ENCODE measurements around the gene FCAMR. TPM values are rescaled to one million over a fixed set of nuclear protein-coding genes. Genes with fewer than 3 reads are reported as not detected.

The FCAMR gene
- total RNA-seq, 1 experiment from 2014 or later: not detected

DNA sequence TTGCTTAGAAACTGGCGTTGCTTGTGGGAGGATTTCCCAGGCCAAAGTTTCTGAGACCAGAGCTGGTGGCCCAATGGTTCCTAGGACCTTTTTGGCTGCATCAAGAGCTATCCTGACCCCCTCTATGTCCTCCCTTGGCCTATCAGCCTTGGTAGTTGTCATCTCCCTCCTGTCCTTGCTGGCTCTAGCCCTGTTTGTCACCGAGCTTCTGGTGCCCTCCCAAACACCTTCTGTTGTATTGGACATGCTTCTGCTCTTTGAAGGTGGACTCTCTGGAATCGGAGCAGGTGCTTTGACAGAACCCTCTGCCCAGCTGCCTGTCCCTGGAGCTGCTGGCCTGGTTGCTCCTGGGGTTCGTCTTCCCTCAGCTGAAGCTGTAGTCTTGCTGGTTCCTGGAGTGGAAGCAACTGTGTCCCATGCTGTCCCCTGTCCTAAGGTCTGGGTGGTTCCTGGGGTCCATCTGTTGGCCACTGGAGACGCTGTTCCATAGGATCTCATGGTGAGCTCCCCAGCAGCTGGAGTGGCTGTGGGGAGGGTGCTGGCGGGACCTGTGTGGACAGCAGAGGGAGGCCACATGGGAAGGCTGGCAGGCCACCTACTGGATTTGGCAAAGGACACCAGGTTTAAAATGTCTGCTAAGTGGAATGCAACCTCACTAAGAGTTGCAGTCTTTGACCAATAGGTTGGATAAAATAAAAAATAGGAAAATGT lies 9.4 kb downstream of the FCAMR start:
- no peak for DNase-seq (ENCODE audit: low read depth)

GRCh38 chr1:206958144-206958543 lies 12.1 kb downstream of the FCAMR start:
- DNase-seq (ENCODE audit: low read depth): no peak

GRCh38 chr1:206957639-206958038 lies 12.6 kb downstream of the FCAMR start:
- DNase-seq (ENCODE audit: low read depth): no peak

DNA sequence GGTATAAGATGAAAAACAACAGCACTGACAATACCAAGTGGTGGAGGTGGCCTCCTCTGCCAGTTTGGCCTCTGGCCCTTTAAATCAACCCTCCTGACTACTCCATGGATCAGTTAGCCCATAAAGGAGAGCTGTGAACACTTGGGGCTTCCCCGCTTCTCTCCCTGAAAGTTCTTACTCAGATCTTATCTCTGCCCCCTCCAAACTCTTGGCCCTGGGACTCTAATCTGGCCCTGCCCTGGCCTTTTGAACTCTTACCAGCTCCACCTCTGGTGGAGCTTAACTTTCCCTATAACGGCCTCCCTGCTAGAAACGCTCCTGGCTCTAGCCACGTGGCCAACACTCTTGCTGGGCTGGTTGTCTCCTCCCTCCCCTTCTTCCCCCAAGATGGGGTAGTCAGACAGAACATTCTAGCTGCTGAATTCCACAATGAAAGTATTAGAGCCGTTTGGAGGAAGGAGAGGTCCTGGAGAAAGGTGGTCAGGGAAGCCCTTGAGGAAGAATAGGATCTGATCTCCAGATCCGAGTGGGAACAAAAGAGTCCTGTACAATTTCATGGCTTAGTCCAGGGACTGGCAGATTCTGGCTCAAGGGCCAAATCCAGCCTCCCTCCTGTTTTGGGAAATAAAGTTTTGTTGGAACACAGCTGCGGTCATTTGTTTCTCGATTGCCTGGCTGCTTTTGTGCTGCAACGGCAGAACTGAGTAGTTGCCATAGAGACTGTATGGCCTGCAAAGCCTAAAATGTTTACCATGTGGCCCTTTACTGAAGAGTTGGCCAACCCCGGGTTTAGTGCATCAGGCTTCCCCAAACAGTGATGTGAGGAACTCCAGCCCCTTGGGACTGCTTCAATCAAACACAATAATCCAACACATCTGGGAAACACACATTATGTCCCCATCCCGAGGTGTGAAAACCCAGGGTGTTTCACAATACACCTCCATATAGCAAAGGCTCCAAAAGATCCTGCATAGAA lies 14.5 kb downstream of the FCAMR start:
- no peak for DNase-seq (ENCODE audit: low read depth)

DNA sequence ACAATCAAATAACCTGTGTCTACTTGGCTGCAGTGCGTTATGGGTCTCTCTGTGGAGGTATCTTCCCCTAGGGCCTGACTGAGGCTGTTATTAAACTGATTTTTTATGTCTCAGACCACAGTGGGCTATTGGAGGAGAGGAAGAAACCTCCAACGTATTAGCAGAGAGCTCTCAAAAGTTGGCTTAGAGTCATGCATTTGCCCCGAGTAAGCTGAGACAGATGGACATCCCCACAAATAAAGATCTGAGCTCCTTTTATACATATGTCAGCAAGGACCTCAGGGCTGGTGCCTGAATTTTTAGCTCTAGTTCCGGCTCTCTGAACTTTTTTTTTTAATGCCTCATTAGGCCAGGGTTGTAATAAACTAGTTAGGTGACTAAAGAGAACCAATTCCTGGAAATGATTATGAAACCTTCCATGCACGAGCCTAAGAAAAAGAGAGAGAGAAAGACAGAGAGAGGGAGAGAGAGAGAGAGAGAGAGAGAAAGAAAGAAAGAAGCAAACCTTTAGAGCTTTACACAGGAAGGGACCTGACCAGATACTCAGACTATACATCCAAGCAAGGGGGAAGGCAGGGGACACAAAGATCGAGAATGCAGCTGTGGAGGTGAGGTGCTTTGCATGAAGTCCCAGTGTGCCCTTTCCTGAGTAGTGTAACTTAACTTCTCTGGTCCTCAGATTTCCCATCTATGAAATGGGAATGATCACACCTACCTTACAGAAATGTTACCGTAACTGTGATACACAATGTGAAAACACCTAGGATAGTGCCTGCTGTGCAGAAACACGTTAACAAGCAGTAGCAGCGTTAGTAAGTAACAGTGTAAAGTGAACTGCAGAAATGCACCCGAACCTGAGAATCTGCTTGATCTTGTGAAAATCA lies 15.6 kb downstream of the FCAMR start:
- DNase-seq (ENCODE audit: low read depth): no peak

GRCh38 chr1:206953626-206954025 lies 16.6 kb downstream of the FCAMR start:
- no peak for DNase-seq (ENCODE audit: low read depth)

DNA sequence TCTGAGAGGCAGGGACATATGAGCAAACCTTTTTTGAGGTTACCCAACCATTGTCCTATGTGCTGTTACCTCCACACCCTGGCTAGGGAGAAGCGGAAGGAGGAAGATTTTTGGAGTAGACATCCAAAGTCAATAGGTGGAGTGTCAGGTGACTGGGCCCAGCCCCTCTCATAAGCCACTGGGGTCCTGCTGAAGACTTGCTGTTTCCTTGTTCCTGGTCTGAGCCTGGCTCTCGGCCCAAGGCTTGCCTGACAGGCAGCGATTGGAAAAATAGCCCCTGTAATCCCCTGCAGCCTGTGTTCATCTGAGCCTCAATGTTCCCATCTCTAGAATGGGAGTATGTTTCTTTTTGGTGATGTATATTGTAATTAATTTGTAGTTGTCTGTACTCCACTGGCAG lies 17.1 kb downstream of the FCAMR start:
- DNase-seq (ENCODE audit: low read depth): no peak

DNA sequence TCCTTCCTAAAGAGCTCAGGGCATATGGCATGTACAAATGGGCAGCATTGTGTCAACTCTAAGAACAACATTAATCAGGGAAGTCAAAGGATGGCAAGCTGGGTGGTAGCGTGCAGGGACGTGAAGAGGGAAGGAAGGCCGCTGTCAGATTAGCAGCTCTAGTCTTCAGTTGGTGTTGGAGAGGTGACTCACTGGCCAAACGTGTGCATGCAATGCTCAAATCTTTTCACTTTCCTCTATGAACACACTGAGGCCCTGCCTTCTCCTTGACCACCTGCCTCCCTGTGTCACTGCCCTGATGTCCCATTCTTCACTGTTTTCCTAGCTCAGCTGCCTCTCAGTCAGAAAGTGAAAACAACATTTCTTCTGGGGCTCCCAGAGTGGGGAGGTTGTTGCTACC lies 18.1 kb downstream of the FCAMR start:
- DNase-seq (ENCODE audit: low read depth): no peak

- DNase-seq (ENCODE audit: low read depth): no peak
Measured at GRCh38 chr1:206951318-206952100, 18.8 kb downstream of the FCAMR start.

- no peak for DNase-seq (ENCODE audit: low read depth)
Measured at GRCh38 chr1:206949641-206950040, 20.6 kb downstream of the FCAMR start.

DNA sequence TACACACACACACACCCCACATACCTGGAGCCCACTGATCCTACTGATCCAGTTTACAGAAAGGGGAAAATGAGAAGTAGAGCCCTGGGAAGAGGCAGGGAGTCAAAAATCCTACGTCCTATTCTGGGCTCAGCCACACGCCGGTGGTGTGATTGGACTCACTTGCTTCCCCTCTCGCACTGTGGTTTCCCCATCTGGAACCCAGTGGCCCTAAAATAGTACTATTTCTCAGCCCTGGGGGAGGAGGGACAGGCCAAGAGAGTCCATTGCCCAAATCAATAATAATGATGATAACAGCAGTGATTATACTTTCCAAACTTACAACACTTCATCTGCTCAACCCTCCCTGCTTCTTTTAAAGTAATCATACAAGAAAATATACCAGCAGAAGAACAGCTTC lies 21.1 kb downstream of the FCAMR start:
- no peak for DNase-seq (ENCODE audit: low read depth)

- DNase-seq (ENCODE audit: low read depth): no peak
Measured at GRCh38 chr1:206947255-206947654, 23.0 kb downstream of the FCAMR start.

DNA sequence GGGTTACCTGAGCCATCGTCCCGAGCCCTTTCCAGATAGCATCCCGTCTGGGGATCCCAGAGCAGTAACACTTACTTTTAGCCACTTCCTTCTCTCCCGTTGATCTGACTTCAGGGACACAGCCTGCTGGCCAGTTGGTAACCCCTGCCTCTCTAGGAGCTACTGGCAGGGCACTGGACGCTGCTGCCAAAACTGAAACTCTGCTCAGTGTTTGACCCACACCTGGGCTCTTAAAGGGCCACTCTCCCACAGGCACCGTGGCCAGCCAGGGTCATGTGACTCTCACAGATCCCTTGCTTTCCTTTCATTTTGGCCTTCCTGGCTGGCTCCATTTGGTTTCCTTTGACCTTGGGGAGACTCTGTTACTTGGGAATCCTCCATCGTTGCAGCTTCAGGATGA lies 24.0 kb downstream of the FCAMR start, which contains the start of gene PIGR:
Gene PIGR, minus strand, starts transcription at position 206 of the 400 bp plus-strand sequence. CDS start 5,935 bp downstream, outside the sequence.
- DNase-seq (ENCODE audit: low read depth): no peak

DNA sequence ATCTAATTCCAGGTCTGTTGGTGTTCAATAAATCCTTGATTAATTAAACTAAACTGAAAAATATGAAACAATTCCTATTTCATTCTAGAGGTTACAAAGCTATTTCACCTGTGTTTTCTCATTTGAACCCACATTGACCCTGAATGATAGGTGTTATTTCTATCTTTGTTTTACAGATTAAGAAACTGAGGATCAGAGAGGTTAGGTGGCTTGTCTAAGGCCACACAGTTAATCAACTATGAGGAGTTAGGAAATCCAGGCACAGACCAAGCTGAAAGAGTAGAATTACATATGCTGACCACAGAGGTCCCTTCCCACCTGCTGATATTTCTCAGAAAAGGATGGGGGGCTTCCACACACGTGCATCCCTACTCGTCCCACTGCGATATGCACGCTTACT lies 24.5 kb downstream of the FCAMR start:
- no peak for DNase-seq (ENCODE audit: low read depth)

GRCh38 chr1:206944703-206945102 lies 25.6 kb downstream of the FCAMR start:
- DNase-seq (ENCODE audit: low read depth): no peak

GRCh38 chr1:206941766-206942418 lies 28.4 kb downstream of the FCAMR start:
- DNase-seq (ENCODE audit: low read depth): no peak

DNA sequence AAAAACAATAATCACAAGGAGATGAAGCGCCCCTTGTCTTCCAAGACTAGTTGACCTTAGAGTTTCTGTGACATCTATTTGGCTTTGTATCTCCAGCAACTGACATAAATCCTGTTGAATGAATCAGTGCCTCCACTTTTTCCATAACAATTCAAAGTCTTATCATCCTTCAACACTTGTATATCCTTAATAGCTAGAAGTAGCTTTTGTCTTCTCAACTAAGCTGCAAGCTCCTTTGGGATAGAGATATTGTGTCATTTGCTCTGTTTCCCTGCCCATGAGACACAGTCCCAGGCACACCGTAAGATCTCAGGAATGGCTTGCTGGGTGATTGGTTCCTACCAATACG lies 29.7 kb downstream of the FCAMR start:
- DNase-seq (ENCODE audit: low read depth): no peak

DNA sequence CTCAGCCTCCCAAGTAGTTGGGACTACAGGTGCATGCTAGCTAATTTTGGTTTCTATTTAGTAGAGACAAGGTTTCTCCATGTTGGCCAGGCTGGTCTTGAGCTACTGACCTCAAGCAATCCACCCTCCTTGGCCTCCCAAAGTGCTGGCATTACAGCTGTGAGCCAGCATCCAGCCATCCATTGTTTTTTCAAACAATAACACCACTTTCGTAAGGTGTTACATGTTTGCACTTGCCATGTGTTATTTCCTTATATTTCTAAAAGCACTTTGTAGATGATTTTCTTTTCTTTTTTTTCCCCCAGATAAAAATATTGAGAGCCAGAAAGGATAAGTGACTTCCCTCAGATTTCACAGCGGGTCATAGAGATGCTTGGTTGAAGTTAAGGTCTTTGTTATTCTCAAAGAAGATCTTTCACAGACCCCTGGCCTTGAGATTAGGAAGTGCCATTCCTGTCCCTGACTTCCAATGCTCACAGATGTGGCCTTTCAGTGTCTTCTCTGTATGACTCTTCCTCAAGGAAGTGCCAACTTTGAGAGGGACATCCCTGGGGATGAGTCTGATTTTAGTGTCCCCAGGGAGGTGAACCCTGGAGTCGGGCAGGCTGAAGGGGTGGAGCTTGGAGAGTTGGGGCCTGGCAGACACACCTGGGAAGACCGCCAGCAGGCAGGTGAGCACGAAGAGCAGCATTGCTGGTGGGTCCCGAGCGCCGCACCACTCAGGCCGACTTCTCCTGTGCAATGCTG lies 30.2 kb downstream of the FCAMR start:
- DNase-seq (ENCODE audit: low read depth): no peak

DNA sequence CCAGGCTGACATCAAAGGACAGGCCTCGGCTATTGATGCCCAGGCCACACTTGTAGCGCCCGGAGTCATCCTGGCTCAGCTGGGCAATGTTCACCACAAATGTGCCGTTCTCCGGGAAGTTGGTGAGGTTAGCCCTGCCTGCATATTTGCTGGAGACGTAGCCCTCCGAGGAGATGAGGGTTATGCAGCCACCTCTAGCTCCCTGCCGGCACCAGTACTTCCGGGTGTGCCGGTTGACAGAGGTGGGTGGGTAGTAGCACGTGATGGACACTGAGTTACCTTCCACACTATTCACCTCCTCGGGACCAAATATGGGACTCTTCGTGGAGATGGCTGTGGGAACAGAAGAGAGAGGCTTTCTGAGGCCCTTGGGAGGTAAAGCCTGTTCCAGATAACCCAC lies 31.1 kb downstream of the FCAMR start:
- no peak for DNase-seq (ENCODE audit: low read depth)

- DNase-seq (ENCODE audit: low read depth): no peak
Measured at GRCh38 chr1:206937425-206937824, 32.8 kb downstream of the FCAMR start.

Data from RPMI7951 (cell line).